Natural killer cell treated with Interleukin-12 subunit alpha and Interleukin-12 subunit beta and Interleukin-15 and Interleukin-18, amount 100 ng/mL, for 72 hours (primary cell): Measurements from ENCODE around the gene KPNA6. TPM values are rescaled to one million over a fixed set of nuclear protein-coding genes. Genes with fewer than 3 reads are reported as not detected.

Experiments
- ATAC-seq, 2 donors: fragments of 150-1000 bp; cut with Tn5 transposase in 1 of 2; sonication (Bioruptor Pico), chemical (Tn5 transposase) in 1 of 2; 2 replicates each; pipeline ENCODE4 v1.10.0; 2021
- DNase-seq: peaks from one replicate; pipeline ENCODE4 v3.0.0; 2022; ENCODE audit warnings: low spot score
- H3K27ac Mint-ChIP-seq, 2 donors: 1 replicate in 1 of 2; 2 replicates in 1 of 2; pipeline ENCODE4 v1.8.0; 2022; ENCODE audit warnings: mixed read lengths in 2 of 2, mild to moderate bottlenecking in 1 of 2, moderate library complexity in 1 of 2
- H3K27me3 Mint-ChIP-seq, 2 donors: 1 replicate in 1 of 2; 2 replicates in 1 of 2; pipeline ENCODE4 v1.8.0; 2022; ENCODE audit warnings: mixed read lengths in 2 of 2
- H3K36me3 Mint-ChIP-seq: one replicate; pipeline ENCODE4 v1.8.0; 2022; ENCODE audit warnings: mixed read lengths
- H3K4me1 Mint-ChIP-seq, 2 donors: 1 replicate in 1 of 2; 2 replicates in 1 of 2; pipeline ENCODE4 v1.8.0; 2022; ENCODE audit warnings: low read depth in 2 of 2, mixed read lengths in 2 of 2, mild to moderate bottlenecking in 1 of 2
- H3K4me3 Mint-ChIP-seq: one replicate; pipeline ENCODE4 v1.8.0; 2022; ENCODE audit warnings: mixed read lengths
- H3K9me3 Mint-ChIP-seq: 2 replicates; pipeline ENCODE4 v1.8.0; 2022; ENCODE audit warnings: mixed read lengths
- total RNA-seq, 2 donors: library from RNA; stranded (reverse); gene quantifications; one replicate each; pipeline ENCODE4 v1.2.3, GENCODE V29; 2022

KPNA6 gene
- total RNA-seq, 2 donors from 2014 or later = 80.9 to 88.9 TPM

DNA sequence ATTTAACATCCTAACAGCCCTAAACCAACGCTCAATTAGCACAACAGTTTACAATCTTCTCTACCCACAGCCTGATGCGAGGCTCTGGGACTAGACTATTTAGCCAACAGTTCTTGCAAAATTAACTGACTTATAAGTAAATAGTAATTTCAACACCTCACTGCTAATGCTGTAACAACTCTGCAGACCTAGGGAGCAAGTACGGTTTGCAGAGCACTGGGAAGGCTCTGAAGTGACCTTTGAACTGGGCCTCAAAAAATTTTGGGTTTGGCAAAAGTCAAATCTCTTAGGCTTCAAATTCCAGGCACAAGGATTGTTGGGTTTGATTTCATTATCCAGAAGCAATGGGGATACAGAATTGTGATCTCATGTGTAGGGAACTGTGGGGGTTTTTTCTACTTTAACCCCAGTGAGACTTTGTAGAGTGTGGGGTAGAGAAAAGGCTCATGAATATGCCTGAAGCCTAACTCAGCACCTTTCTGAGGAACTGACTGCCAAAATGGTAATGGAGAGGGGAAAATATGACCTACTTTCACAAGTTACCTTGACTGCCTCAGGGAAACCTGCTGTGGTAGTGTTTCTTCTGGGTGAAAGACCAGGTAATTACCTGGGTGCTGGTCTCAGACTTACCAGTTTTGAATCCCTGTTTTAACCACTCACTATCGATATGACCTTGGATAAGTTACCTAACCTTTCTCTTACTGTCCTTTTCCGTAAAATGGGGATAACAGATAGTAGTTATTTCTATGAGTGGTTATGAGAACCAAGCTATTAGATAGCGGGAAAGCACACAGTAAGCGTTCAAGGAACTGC is 70.7 kb downstream of the KPNA6 start:
- peaks cover 17% of the 10 kb centered on the region for H3K36me3 Mint-ChIP-seq
- H3K27ac Mint-ChIP-seq = peak overlapping the region; percentile 98 to 99
- no peaks in the 10 kb centered on the region for H3K9me3 Mint-ChIP-seq
- no peak for ATAC-seq
- DNase-seq = no peak
- peaks cover 28 to 33% of the 10 kb centered on the region in 2 donors for H3K4me1 Mint-ChIP-seq
- H3K4me3 Mint-ChIP-seq = peak overlapping the region; percentile 88
- H3K27me3 Mint-ChIP-seq = no peaks in the 10 kb centered on the region

DNA sequence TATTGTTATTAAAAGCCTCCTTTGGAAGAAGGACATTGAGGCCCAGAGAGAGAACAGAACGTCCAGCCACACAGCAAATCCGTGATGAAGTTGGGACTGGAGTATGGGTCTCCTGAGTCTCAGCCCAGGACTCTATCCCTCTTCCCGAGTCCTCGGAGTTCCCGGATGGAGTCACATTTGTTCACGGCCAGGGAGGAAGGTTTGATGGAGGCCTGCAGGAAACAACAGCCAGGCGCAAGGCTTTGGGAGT is 71.3 kb downstream of the KPNA6 start:
- Mint-ChIP-seq H3K36me3 (peaks cover 20% of the 10 kb centered on the region), H3K4me1 (peaks cover 32 to 37% of the 10 kb centered on the region in 2 donors)

GRCh38 chr1:32179443-32180185 is 71.8 kb downstream of the KPNA6 start, which contains the start of gene TXLNA:
Gene TXLNA, plus strand, starts transcription at chr1:32179675. Its CDS starts 671 bp downstream, at chr1:32180346.
- ATAC-seq = peak; percentile 93 to 95
- Mint-ChIP-seq H3K4me1 (peaks cover 37 to 42% of the 10 kb centered on the region in 2 donors), H3K27ac (peak within 1 kb of the TSS; percentile 98 to 99)

More for the DNA sequence above, 71.3 kb downstream of the KPNA6 start:
- ATAC-seq = no peak
- H3K4me3 Mint-ChIP-seq = peak overlapping the region; percentile 88
- no peaks in the 10 kb centered on the region for H3K27me3 Mint-ChIP-seq
- DNase-seq = no peak
- H3K9me3 Mint-ChIP-seq = no peaks in the 10 kb centered on the region
- peak overlapping the region; percentile 98 to 99 for H3K27ac Mint-ChIP-seq

DNA sequence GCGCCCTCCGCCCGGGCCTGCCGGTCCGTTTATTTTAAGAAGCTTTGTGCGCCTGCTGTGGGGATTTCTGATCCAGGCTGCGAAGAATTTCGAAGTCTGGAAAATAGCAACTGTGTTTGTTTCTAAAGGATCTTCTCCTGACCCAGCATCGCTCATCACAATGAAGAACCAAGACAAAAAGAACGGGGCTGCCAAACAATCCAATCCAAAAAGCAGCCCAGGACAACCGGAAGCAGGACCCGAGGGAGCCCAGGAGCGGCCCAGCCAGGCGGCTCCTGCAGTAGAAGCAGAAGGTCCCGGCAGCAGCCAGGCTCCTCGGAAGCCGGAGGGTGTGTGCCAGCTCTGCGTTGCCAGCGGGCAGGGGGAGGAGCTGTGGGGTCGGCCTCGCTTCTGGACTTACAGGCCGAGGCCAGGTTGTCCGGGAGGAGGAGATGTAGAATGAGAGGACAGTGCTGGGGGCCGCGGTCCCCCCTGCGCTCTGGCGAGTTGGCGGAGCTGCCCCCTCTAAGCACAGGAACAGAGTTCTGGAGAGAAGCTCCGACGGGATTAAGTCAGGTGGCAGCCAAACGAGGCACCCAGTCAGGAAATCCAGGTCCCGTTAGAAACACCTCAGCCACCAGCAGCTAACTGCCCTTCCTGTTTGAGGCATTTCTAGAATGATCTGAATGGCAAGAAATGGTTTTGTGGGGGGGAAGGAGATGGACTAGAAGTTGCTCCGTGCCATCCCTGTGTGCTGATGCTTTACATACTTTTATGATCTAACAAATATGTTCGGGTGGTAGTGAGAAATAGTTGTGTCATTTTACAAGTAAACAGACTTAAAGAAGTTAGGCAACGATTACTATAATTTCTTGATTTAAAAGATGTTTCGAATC is 72.6 kb downstream of the KPNA6 start:
- Mint-ChIP-seq H3K27me3 (no peaks in the 10 kb centered on the region), H3K4me3 (peak overlapping the region; percentile 88), H3K36me3 (peaks cover 31% of the 10 kb centered on the region), H3K4me1 (peaks cover 41 to 46% of the 10 kb centered on the region in 2 donors), H3K27ac (peak overlapping the region; percentile 98 to 99), H3K9me3 (no peaks in the 10 kb centered on the region)
- ATAC-seq (peak; percentile 3 to 43), DNase-seq (no peak)

More at GRCh38 chr1:32179443-32180185, 71.8 kb downstream of the KPNA6 start, which contains the start of gene TXLNA:
- DNase-seq = peak; percentile 97
- Mint-ChIP-seq H3K9me3 (no peaks in the 10 kb centered on the region), H3K27me3 (no peaks in the 10 kb centered on the region), H3K36me3 (peaks cover 25% of the 10 kb centered on the region), H3K4me3 (peak within 1 kb of the TSS; percentile 88)

DNA sequence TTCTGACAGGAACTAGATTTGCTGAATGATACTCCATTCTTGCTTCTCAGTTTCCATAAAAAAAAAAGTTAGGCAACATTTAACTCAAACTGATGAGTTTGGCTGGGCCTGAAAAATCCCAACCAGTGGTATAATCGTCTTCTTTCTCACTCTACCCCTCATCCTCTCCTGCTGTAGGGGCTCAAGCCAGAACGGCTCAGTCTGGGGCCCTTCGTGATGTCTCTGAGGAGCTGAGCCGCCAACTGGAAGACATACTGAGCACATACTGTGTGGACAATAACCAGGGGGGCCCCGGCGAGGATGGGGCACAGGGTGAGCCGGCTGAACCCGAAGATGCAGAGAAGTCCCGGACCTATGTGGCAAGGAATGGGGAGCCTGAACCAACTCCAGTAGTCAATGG is 73.2 kb downstream of the KPNA6 start:
- DNase-seq (no peak), ATAC-seq (no peak)
- Mint-ChIP-seq H3K4me1 (peaks cover 45 to 49% of the 10 kb centered on the region in 2 donors), H3K36me3 (peaks cover 35% of the 10 kb centered on the region), H3K9me3 (no peaks in the 10 kb centered on the region), H3K27ac (peak overlapping the region; percentile 98 to 99), H3K4me3 (peak overlapping the region; percentile 88), H3K27me3 (no peaks in the 10 kb centered on the region)

- peaks cover 40% of the 10 kb centered on the region for H3K36me3 Mint-ChIP-seq
- peak overlapping the region; percentile 88 for H3K4me3 Mint-ChIP-seq
- ATAC-seq (no peak), DNase-seq (no peak)
- no peaks in the 10 kb centered on the region for H3K9me3 Mint-ChIP-seq
- peaks cover 50 to 54% of the 10 kb centered on the region in 2 donors for H3K4me1 Mint-ChIP-seq
- H3K27ac Mint-ChIP-seq = peak overlapping the region; percentile 98 to 99
- no peaks in the 10 kb centered on the region for H3K27me3 Mint-ChIP-seq
Measured at GRCh38 chr1:32181563-32181962, 73.7 kb downstream of the KPNA6 start.

DNA sequence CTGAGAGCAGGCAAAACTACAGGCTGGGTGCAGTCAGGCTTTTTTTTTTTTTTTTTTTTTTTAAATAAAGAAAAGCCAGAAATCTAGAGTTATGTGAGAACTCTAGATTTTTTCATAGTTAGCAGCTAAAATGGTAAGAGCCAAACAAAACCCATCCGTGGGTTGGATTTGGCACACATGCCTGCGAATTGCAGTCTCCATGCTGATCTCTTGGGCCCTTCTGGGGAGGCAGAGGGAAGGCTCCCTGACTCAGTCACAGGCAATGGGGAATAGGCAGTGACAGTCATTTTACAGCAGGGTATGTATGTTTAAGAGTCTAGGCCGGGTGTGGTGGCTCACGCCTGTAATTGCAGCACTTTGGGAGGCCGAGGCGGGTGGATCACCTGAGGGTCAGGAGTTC is 74.2 kb downstream of the KPNA6 start:
- Mint-ChIP-seq H3K4me1 (peaks cover 52 to 55% of the 10 kb centered on the region in 2 donors), H3K27me3 (no peaks in the 10 kb centered on the region), H3K27ac (peak overlapping the region in 1 of 2 donors; percentile 99), H3K36me3 (peaks cover 42% of the 10 kb centered on the region), H3K4me3 (peak overlapping the region; percentile 65), H3K9me3 (no peaks in the 10 kb centered on the region)
- DNase-seq = no peak
- no peak for ATAC-seq

- no peak overlapping the region for H3K27ac Mint-ChIP-seq
- no peaks in the 10 kb centered on the region for H3K27me3 Mint-ChIP-seq
- H3K36me3 Mint-ChIP-seq = peaks cover 51% of the 10 kb centered on the region
- no peak for ATAC-seq
- H3K4me3 Mint-ChIP-seq = peak overlapping the region; percentile 70
- H3K9me3 Mint-ChIP-seq = no peaks in the 10 kb centered on the region
- peaks cover 49 to 52% of the 10 kb centered on the region in 2 donors for H3K4me1 Mint-ChIP-seq
- DNase-seq = no peak
Measured at GRCh38 chr1:32184650-32185049, 76.8 kb downstream of the KPNA6 start.

DNA sequence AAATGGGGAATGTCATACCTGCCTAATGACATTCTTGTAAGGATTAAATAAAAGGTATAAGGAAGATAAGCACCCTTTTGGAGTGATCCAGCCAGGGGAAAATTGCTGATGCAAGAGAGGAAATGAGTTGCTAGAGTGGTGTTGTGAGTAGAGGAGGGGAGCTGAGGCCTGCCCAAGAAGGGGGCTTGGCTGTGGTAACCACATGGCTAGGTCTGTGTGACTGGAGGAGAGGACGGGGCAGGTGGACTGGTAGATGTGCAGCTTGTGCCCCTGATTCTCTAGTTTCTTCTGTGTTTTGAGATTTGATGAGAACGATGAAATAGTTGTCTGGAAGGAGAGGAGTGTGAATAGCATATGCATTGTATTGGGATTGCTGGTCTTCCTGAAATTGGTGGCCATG is 78.2 kb downstream of the KPNA6 start:
- Mint-ChIP-seq H3K36me3 (peaks cover 44% of the 10 kb centered on the region), H3K27ac (peak overlapping the region; percentile 55 to 65), H3K4me1 (peaks cover 38 to 41% of the 10 kb centered on the region in 2 donors), H3K27me3 (no peaks in the 10 kb centered on the region), H3K9me3 (no peaks in the 10 kb centered on the region), H3K4me3 (peak overlapping the region; percentile 50)
- DNase-seq (no peak), ATAC-seq (no peak)

DNA sequence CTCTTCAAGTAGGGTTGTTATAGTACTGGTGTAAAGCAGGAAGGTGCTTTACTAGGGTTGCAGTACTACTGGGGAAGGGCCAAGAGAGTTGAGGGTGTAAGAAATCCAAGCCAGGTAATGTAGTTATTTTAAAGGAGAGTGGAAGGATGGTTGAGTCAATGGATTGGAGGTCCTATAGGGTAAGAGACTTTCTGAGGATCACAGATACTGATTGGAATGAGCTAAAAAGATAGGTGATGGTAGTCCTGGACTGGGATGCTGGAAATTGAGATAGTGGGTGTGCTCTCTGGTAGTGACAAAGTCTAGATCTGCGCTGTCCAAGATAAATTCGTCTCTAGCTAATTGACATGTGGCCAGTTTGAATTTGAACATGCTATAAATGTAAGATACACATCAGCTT is 78.6 kb downstream of the KPNA6 start:
- no peaks in the 10 kb centered on the region for H3K27me3 Mint-ChIP-seq
- H3K4me3 Mint-ChIP-seq = peak overlapping the region; percentile 50
- no peak for ATAC-seq
- no peaks in the 10 kb centered on the region for H3K9me3 Mint-ChIP-seq
- DNase-seq = no peak
- H3K4me1 Mint-ChIP-seq = peaks cover 33 to 37% of the 10 kb centered on the region in 2 donors
- H3K27ac Mint-ChIP-seq = peak overlapping the region; percentile 55 to 65
- peaks cover 42% of the 10 kb centered on the region for H3K36me3 Mint-ChIP-seq

DNA sequence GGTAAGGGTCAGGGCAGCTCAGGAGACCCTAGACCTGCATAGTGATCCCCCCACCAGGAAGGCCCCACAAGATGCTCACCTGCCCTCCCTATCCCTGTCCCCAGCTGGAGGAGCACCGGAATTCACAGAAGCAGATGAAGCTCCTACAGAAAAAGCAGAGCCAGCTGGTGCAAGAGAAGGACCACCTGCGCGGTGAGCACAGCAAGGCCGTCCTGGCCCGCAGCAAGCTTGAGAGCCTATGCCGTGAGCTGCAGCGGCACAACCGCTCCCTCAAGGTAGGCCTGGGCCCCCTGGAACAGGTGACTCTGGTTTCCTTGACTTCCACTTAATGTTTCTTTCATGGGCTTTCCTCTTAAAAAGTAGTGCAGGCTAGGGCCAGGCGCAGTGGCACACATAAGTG is 80.0 kb downstream of the KPNA6 start:
- no peak for ATAC-seq
- Mint-ChIP-seq H3K4me1 (peaks cover 32 to 37% of the 10 kb centered on the region in 2 donors), H3K27me3 (no peaks in the 10 kb centered on the region), H3K36me3 (peaks cover 51% of the 10 kb centered on the region), H3K27ac (no peak overlapping the region), H3K9me3 (no peaks in the 10 kb centered on the region), H3K4me3 (no peak overlapping the region)
- DNase-seq = no peak

DNA sequence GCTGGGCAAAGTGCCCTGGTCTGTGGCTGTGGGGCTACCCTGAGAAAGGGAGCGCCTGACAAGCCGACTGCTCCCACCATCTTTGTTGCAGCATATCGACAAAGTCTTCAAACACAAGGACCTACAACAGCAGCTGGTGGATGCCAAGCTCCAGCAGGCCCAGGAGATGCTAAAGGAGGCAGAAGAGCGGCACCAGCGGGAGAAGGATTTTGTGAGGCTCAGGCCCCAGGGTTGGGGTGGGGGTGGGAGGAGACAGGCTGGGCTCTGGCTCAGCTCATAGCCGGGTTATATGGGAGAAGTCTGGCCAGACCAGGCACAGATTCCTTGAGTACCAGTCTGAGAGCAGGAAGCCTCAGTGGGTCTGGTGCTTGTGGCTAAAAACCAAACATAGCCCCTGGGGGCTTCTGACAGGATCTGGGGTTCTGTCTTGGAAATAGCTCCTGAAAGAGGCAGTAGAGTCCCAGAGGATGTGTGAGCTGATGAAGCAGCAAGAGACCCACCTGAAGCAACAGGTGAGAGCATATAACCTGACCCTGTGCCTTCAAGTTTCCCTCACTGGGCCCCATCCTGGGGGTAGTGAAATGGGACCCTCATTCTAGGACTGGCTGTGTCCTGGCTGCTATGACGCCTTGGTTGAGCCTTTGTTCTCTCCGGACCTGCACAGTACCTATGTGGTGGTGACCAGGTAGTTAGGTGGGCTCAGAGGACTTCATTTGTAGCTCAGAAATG is 84.5 kb downstream of the KPNA6 start:
- no peak for DNase-seq
- ATAC-seq = no peak

DNA sequence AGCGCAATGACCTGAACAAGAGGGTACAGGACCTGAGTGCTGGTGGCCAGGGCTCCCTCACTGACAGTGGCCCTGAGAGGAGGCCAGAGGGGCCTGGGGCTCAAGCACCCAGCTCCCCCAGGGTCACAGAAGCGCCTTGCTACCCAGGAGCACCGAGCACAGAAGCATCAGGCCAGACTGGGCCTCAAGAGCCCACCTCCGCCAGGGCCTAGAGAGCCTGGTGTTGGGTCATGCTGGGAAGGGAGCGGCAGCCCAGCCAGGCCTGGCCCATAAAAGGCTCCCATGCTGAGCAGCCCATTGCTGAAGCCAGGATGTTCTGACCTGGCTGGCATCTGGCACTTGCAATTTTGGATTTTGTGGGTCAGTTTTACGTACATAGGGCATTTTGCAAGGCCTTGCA is 87.1 kb downstream of the KPNA6 start:
- DNase-seq = no peak
- Mint-ChIP-seq H3K36me3 (peaks cover 38% of the 10 kb centered on the region), H3K4me1 (peaks cover 26 to 42% of the 10 kb centered on the region in 2 donors), H3K27ac (no peak overlapping the region), H3K27me3 (no peaks in the 10 kb centered on the region), H3K9me3 (no peaks in the 10 kb centered on the region), H3K4me3 (no peak overlapping the region)
- ATAC-seq = no peak

More for the DNA sequence above, 84.5 kb downstream of the KPNA6 start:
- Mint-ChIP-seq H3K27ac (peak overlapping the region in 1 of 2 donors; percentile 18), H3K27me3 (no peaks in the 10 kb centered on the region), H3K36me3 (peaks cover 48% of the 10 kb centered on the region), H3K4me1 (peaks cover 22 to 37% of the 10 kb centered on the region in 2 donors), H3K9me3 (no peaks in the 10 kb centered on the region), H3K4me3 (no peak overlapping the region)
